ENCODE data around the gene SLF1.

SLF1 gene

DNA sequence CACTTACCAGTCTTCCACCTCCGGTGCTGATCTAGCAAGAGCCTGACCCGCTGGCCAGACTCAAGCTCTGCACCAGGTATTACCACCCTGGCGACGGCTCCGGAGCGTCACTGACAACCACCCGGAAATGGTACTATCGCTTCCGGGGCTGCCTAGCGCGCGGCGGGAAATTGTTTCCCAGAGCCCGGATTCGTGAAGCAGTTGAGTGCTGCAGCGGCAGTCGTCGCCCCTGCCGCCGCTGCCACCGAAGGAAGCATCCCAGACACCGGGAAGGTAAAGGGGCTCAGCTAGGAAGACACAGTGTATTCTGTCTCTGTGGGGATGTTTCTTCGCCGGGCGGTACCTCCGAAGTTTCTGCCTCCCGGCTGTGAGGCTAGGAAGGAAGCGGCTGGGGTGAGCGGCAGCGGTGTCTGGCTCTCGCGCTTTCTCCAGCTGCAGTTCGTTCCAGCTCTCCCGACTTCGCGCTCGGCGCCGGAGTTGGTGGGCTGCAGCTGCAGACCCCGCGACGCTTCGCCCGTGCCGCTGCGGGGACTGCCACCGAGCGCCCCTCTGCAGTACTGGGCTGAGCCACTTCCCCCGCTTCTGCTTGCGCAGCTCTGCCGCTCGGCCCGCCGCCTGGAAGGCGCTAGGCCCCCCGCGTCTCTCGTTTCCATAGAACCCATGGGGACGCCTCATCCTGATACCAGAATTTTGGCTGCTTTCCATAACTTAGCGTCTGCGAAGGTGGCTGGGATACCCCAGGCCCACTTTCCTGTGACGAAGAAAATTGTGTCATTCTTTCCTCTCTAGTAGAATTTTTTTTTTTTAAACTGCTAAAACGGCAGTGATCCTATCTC, at the start of gene SLF1, which contains the start of gene KIAA0825:
Gene SLF1, plus strand, starts transcription at position 177 of the 836 bp plus-strand sequence. CDS start 10,142 bp downstream, outside the sequence.
Gene KIAA0825, minus strand, starts transcription at position 112 of the 836 bp plus-strand sequence. CDS start 81,478 bp downstream, outside the sequence.
- peak; percentile 86 for DNase-seq

DNA sequence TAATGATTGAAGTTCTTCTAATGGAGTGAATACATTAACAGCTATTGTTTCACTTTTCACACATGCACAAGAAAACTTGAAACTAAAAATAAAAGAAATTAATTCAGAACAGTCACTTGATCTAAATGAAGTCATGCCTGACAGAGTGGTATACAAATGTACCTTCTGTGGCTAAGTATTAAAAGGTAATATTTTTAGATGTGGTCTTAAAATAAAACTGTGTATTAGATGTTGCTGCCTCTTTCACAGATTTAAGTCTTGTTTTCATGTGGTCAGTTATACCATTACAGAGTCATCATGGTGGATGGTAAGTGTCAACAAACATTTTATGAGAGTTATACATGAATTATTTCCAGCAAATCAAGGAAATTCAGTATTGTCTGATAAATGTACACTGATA, 47.1 kb upstream of the SLF1 start:
- DNase-seq = no peak

- peak; percentile 3 for DNase-seq
Measured at GRCh38 chr5:94573349-94573748, 45.1 kb upstream of the SLF1 start.

GRCh38 chr5:94575196-94575595, 43.3 kb upstream of the SLF1 start:
- DNase-seq = peak; percentile 16

DNA sequence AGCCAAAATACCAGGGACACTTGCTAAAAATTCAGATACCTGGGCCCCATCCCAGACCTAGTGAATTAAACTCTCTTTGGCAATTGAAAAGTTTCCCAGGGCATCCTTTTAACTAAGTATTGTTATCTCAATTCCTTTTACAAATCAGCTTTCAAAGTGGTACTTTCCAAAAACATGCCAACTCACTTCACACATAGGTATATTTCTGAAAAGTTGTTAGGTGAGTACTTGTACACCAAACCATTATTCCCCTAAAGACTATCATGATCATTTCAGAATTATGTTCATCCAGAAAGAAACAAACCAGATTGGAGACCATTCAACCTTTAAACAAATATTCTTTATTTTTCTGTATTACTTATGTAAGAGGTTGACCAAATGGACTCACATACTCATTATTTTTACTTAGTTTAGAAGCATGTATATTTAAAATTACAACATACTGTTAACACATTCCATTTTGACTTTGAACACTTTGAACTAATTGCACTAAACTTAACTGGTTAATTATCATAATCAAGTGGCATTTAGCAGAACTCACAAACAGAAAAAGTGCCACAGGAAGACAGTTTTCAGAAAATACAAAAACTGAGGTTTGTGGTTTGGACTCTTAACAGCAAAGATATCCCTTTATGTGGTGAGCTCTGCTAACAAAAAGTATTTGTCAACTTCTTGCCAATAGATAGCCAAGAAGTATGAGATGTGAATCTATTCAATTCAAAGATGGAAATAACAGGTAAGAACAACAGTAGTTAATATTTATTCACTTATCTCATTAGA, 40.8 kb upstream of the SLF1 start:
- no peak for DNase-seq

DNA sequence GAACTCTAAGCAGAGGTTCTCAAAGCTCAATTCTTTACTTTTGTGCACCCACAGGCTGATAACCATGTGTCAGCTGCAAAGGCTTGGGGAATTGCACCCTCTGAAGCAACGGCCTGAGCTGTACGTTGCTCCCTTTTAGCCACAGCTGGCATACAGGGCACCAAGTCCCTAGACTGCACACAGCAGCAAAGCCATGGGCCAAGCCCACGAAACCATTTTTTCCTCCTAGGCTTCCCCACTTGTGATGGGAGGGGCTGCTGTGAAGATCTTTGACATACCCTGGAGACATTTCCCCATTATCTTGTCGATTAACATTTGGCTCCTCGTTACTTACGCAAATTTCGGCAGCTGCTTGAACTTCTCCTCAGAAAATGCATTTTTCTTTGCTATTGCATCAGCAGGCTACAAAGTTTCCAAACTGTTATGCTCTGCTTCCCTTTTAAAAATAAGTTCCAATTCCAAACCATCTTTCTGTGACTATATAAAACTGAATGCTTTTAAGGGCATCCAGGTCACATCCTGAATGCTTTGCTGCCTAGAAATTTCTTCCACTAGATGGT, 23.1 kb upstream of the SLF1 start:
- DNase-seq = no peak

GRCh38 chr5:94613583-94613982, 4.9 kb upstream of the SLF1 start:
- no peak for DNase-seq

GRCh38 chr5:94614156-94614805, 4.2 kb upstream of the SLF1 start:
- no peak for DNase-seq

DNA sequence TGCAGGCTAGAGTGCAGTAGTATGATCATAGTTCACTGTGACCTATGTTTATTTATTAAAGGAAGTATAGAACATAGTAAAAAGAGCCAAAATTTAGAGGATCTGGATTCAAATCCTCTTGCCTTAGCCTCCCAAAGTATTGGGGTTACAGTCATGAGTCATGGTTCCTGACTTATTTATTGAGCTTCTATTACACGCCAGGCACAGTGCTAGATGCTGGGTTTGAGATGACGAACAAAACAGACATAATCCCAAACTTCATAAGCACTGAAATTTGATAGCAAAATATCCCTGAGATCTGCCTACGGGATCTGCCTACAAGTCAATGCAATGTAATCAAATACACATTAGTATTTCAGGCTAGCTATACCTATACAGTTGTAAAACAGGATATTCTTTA, 2.6 kb upstream of the SLF1 start:
- DNase-seq = no peak

- no peak for DNase-seq
Measured at GRCh38 chr5:94618029-94618492, 408 bp upstream of the SLF1 start.

DNA sequence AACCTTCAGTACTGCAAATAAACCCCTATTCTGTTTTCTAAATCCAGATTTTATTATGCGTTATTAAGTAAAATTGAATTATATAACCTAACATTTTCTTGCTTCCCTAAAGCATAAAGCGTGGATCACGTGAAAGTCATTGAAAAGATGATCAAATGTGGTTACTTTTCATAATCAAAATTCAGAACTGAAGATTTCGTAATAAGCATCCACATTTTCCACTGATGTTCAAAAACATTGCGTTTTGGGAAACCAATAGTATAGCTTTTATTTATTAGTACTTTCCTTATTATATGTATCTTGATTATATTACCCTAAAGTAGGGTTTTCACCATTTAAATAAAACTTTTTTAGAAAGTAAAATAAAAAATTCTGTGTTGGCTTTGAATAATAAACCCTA, 1.8 kb downstream of the SLF1 start:
- DNase-seq = no peak

- DNase-seq = no peak
Measured at GRCh38 chr5:94621763-94622162, 3.3 kb downstream of the SLF1 start.

GRCh38 chr5:94623011-94623410, 4.5 kb downstream of the SLF1 start:
- DNase-seq = no peak

DNA sequence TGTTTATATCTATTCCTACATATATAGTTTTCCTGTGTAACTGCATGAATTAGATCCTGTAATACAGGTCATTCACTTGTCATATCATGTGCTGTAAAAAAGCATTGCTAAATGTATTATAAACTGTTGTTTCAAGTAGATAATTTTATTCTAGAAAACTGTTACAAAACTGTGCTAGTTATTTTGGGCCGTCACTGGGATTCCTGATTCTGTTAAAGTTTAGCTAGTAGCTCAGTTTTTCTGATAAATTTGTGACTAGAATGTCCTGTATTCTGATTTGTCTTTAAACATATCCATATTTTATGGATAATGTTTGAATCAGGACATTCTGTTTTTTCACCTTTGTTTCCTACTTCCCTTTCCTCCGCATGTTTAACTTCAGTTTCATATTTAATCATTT, 5.4 kb downstream of the SLF1 start:
- DNase-seq = no peak

- no peak for DNase-seq
Measured at GRCh38 chr5:94627191-94627590, 8.7 kb downstream of the SLF1 start.

DNA sequence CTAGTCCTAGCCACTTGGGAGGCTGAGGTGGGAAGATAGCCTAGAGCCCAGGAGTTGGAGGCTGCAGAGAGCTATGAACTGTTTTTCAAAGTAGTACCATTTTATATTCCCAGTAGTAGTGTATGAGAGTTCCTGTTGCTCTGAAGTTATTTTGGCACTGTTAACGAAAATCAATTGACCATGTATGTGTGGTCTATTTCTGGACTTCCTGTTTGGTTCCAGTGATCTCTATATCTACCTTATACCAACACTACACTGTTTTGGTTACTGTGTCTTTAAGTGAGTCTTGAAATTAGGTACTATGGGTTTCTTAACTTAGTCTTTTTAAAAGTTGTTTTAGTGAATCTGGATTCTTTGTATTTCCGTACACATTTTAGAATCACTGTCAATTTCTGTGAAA, 13.6 kb downstream of the SLF1 start:
- DNase-seq = no peak

DNA sequence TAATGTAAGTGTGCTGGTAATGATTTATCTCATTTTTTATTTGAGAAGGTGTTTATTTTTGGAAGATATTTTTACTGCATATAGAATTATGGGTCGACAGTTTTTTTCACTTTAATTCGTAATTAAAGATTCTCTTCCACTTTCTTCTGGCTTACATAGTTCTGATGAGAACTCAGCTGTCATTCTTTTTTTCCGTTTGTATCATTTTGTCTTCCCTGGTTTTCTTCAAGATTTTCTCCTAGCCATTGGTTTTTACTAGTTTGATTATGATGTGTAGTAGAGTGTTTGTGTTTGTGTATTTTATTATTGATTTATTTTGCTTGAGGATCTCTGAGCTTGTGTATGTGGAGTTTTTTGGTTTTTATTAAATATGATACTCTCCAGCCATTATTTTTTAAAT, 21.7 kb downstream of the SLF1 start:
- DNase-seq = no peak

DNA sequence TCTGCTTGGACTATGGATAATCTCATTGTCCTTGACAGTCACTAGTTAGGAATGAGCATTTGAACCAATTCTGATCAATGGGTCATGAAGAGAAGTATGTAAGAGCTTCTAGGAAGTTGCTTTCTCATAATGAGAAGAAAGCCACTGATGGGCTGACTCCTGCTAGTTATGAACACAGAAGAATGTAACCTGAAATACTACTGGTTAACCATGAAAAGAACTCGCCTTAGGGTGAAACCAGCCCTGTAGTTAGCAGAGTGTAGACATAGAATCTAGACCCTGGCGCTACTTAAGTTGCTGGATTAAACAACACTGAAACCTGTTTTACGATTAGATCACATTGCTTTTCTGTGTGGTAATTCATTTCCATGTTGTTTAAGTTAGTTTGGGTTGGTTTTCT, 26.6 kb downstream of the SLF1 start:
- DNase-seq = no peak

- DNase-seq = no peak
Measured at GRCh38 chr5:94646758-94647157, 28.3 kb downstream of the SLF1 start.

GRCh38 chr5:94649874-94650273, 31.4 kb downstream of the SLF1 start:
- no peak for DNase-seq

DNA sequence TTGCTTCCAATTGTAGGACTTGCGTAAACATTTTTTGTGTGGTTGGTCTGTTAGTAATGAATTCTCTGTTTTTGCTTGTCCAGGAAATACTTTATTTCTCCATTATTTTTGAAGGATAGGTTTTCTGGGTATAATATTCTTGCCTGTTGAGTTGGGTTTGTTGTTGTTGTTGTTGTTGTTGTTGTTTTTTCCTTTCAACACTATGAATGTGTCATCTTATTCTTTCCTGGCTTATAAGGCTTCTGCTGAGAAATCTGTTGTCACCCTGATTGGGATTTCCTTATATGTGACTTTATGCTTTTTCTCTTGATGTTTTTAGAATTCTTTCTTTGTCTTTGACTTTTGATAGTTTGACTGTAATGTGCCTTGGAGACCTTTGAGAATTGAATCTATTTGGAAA, 39.8 kb downstream of the SLF1 start:
- DNase-seq = no peak

GRCh38 chr5:94660506-94660905, 42.0 kb downstream of the SLF1 start:
- no peak for DNase-seq

- no peak for DNase-seq
Measured at GRCh38 chr5:94661086-94661485, 42.6 kb downstream of the SLF1 start.
